K562 (cell line): ENCODE data around the gene CFP. TPM values are rescaled to one million over a fixed set of nuclear protein-coding genes. Genes with fewer than 3 reads are reported as not detected.

Source experiments
- ASH1L ChIP-seq: fragments of 450-650 bp; IDR thresholded peaks from 2 replicates; pipeline ENCODE4 v1.6.1; 2018; ENCODE audit warnings: borderline replicate concordance, mild to moderate bottlenecking, low read depth; ENCODE audit not compliant: partially characterized antibody
- EGR1 ChIP-seq: fragments of 450-650 bp; conservative IDR thresholded peaks from 2 replicates; pipeline ENCODE4 v1.6.1; 2017; ENCODE audit warnings: mild to moderate bottlenecking
- RBM22 ChIP-seq: fragments of 200-400 bp; formaldehyde crosslinking; IDR thresholded peaks from 2 replicates; pipeline ENCODE4 v1.6.1; 2018; ENCODE audit warnings: low read length, low read depth; ENCODE audit not compliant: poor library complexity, severe bottlenecking
- SMAD1 ChIP-seq: fragments of 150-350 bp; IDR thresholded peaks from 2 replicates; pipeline ENCODE4 v1.6.1; 2014; ENCODE audit warnings: low read length, low read depth; ENCODE audit not compliant: partially characterized antibody
- TCFL5 ChIP-seq: fragments of 250-450 bp; sonication (Bioruptor Pico); conservative IDR thresholded peaks from 2 replicates; pipeline ENCODE4 v1.6.1; 2021; ENCODE audit warnings: mild to moderate bottlenecking, moderate library complexity, matching md5 sums
- ZC3H4 ChIP-seq: sonication (generic); formaldehyde crosslinking; IDR thresholded peaks from 2 replicates; pipeline ENCODE4 v1.9.0; 2021; ENCODE audit warnings: missing genetic modification reagents, borderline replicate concordance
- ZNF3 ChIP-seq: fragments of 250-450 bp; sonication (Bioruptor Pico); IDR thresholded peaks from 2 replicates; pipeline ENCODE4 v1.5.0; 2021; ENCODE audit warnings: mild to moderate bottlenecking, moderate library complexity
- polyA plus RNA-seq, 8 experiments: library from polyadenylated mRNA; depleted of rRNA in 4 of 8; stranded (reverse) in 5 of 8; unstranded in 3 of 8; fragments of >200 nt; fragmentation: Nextera tagmentation in 2 of 8; fragmentation: Illumina TruSeq in 1 of 8; extraction: Ambion mirVana in 2 of 8; extraction: Trizol in 1 of 8; gene quantifications; 2 replicates each; pipeline versions ENCODE4 v1.2.1 to v1.2.3, GENCODE V29; 2011 to 2014; ENCODE audit warnings: inconsistent platforms in 1 of 8, missing spikeins in 1 of 8
- total RNA-seq, 7 experiments: library from RNA; depleted of rRNA in 6 of 7; stranded (reverse); fragments of >200 nt in 6 of 7; fragmentation: Illumina TruSeq in 2 of 7; extraction: Trizol in 2 of 7; gene quantifications; 2 replicates each; pipeline versions ENCODE4 v1.2.1 to v1.2.3, GENCODE V29; 2011 to 2021; ENCODE audit warnings: low replicate concordance in 1 of 7
- TF ChIP-seq, protein P1 (sequence below): fragments of 200-800 bp; sonication (Bioruptor generic); IDR thresholded peaks from 2 replicates; pipeline ENCODE4 v1.6.1; 2016; ENCODE audit warnings: missing genetic modification characterization, missing compliant biosample characterization
- TF ChIP-seq, protein P2 (sequence below): fragments of 200-600 bp; sonication (generic); IDR thresholded peaks from one replicate; pipeline ENCODE4 v1.6.1; 2012; ENCODE audit warnings: mild to moderate bottlenecking, low read depth, low read length, inconsistent platforms
- TF ChIP-seq, protein P3 (sequence below): fragments of 450-650 bp; conservative IDR thresholded peaks from 2 replicates; pipeline ENCODE4 v1.6.1; 2016; ENCODE audit warnings: missing genetic modification characterization, low read depth, mild to moderate bottlenecking, missing compliant biosample characterization, moderate library complexity

Gene CFP
- total and polyA plus RNA-seq, 9 of the 15 experiments (the other 6 are each of a cell fraction or from before 2014, with no cell fraction given) = 0.18 to 2.0 (median 0.55) TPM

DNA sequence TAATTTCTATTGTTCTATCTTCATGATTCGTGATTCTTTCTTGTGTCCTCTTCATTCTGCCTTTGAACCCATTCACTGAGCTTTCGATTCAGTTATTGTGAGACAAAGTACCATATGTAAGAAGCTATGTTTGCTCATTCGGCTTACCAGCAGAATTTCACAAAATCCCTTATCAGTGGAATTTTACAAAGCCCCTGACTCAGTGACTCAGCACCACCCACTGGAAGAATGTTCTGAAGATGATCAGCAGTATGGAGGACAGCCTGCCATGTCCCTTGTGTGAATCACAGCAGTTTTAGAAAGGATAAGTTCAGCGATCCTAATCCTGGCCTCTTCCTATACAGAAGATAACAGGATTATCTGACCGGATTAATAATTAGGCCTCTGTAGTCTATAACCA is 35.0 kb upstream of the CFP start (continued):
- TF ChIP-seq, protein P1, sequence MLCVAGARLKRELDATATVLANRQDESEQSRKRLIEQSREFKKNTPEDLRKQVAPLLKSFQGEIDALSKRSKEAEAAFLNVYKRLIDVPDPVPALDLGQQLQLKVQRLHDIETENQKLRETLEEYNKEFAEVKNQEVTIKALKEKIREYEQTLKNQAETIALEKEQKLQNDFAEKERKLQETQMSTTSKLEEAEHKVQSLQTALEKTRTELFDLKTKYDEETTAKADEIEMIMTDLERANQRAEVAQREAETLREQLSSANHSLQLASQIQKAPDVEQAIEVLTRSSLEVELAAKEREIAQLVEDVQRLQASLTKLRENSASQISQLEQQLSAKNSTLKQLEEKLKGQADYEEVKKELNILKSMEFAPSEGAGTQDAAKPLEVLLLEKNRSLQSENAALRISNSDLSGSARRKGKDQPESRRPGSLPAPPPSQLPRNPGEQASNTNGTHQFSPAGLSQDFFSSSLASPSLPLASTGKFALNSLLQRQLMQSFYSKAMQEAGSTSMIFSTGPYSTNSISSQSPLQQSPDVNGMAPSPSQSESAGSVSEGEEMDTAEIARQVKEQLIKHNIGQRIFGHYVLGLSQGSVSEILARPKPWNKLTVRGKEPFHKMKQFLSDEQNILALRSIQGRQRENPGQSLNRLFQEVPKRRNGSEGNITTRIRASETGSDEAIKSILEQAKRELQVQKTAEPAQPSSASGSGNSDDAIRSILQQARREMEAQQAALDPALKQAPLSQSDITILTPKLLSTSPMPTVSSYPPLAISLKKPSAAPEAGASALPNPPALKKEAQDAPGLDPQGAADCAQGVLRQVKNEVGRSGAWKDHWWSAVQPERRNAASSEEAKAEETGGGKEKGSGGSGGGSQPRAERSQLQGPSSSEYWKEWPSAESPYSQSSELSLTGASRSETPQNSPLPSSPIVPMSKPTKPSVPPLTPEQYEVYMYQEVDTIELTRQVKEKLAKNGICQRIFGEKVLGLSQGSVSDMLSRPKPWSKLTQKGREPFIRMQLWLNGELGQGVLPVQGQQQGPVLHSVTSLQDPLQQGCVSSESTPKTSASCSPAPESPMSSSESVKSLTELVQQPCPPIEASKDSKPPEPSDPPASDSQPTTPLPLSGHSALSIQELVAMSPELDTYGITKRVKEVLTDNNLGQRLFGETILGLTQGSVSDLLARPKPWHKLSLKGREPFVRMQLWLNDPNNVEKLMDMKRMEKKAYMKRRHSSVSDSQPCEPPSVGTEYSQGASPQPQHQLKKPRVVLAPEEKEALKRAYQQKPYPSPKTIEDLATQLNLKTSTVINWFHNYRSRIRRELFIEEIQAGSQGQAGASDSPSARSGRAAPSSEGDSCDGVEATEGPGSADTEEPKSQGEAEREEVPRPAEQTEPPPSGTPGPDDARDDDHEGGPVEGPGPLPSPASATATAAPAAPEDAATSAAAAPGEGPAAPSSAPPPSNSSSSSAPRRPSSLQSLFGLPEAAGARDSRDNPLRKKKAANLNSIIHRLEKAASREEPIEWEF (CRISPR knock-in tag) = no peak
- no peak for TF ChIP-seq SMAD1
- TF ChIP-seq, protein P2, sequence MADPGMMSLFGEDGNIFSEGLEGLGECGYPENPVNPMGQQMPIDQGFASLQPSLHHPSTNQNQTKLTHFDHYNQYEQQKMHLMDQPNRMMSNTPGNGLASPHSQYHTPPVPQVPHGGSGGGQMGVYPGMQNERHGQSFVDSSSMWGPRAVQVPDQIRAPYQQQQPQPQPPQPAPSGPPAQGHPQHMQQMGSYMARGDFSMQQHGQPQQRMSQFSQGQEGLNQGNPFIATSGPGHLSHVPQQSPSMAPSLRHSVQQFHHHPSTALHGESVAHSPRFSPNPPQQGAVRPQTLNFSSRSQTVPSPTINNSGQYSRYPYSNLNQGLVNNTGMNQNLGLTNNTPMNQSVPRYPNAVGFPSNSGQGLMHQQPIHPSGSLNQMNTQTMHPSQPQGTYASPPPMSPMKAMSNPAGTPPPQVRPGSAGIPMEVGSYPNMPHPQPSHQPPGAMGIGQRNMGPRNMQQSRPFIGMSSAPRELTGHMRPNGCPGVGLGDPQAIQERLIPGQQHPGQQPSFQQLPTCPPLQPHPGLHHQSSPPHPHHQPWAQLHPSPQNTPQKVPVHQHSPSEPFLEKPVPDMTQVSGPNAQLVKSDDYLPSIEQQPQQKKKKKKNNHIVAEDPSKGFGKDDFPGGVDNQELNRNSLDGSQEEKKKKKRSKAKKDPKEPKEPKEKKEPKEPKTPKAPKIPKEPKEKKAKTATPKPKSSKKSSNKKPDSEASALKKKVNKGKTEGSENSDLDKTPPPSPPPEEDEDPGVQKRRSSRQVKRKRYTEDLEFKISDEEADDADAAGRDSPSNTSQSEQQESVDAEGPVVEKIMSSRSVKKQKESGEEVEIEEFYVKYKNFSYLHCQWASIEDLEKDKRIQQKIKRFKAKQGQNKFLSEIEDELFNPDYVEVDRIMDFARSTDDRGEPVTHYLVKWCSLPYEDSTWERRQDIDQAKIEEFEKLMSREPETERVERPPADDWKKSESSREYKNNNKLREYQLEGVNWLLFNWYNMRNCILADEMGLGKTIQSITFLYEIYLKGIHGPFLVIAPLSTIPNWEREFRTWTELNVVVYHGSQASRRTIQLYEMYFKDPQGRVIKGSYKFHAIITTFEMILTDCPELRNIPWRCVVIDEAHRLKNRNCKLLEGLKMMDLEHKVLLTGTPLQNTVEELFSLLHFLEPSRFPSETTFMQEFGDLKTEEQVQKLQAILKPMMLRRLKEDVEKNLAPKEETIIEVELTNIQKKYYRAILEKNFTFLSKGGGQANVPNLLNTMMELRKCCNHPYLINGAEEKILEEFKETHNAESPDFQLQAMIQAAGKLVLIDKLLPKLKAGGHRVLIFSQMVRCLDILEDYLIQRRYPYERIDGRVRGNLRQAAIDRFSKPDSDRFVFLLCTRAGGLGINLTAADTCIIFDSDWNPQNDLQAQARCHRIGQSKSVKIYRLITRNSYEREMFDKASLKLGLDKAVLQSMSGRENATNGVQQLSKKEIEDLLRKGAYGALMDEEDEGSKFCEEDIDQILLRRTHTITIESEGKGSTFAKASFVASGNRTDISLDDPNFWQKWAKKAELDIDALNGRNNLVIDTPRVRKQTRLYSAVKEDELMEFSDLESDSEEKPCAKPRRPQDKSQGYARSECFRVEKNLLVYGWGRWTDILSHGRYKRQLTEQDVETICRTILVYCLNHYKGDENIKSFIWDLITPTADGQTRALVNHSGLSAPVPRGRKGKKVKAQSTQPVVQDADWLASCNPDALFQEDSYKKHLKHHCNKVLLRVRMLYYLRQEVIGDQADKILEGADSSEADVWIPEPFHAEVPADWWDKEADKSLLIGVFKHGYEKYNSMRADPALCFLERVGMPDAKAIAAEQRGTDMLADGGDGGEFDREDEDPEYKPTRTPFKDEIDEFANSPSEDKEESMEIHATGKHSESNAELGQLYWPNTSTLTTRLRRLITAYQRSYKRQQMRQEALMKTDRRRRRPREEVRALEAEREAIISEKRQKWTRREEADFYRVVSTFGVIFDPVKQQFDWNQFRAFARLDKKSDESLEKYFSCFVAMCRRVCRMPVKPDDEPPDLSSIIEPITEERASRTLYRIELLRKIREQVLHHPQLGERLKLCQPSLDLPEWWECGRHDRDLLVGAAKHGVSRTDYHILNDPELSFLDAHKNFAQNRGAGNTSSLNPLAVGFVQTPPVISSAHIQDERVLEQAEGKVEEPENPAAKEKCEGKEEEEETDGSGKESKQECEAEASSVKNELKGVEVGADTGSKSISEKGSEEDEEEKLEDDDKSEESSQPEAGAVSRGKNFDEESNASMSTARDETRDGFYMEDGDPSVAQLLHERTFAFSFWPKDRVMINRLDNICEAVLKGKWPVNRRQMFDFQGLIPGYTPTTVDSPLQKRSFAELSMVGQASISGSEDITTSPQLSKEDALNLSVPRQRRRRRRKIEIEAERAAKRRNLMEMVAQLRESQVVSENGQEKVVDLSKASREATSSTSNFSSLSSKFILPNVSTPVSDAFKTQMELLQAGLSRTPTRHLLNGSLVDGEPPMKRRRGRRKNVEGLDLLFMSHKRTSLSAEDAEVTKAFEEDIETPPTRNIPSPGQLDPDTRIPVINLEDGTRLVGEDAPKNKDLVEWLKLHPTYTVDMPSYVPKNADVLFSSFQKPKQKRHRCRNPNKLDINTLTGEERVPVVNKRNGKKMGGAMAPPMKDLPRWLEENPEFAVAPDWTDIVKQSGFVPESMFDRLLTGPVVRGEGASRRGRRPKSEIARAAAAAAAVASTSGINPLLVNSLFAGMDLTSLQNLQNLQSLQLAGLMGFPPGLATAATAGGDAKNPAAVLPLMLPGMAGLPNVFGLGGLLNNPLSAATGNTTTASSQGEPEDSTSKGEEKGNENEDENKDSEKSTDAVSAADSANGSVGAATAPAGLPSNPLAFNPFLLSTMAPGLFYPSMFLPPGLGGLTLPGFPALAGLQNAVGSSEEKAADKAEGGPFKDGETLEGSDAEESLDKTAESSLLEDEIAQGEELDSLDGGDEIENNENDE = no peak
- peak; percentile 44; the same call in 1 of the 2 replicates for TF ChIP-seq EGR1
- no peak for TF ChIP-seq ASH1L
- no peak for TF ChIP-seq TCFL5 (CRISPR knock-in tag)
- TF ChIP-seq, protein P3, sequence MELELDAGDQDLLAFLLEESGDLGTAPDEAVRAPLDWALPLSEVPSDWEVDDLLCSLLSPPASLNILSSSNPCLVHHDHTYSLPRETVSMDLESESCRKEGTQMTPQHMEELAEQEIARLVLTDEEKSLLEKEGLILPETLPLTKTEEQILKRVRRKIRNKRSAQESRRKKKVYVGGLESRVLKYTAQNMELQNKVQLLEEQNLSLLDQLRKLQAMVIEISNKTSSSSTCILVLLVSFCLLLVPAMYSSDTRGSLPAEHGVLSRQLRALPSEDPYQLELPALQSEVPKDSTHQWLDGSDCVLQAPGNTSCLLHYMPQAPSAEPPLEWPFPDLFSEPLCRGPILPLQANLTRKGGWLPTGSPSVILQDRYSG (tag) = no peak
- TF ChIP-seq ZNF3 (CRISPR knock-in tag) = no peak
- TF ChIP-seq ZC3H4 (CRISPR knock-in tag) = no peak
- no peak for TF ChIP-seq RBM22
